Nephron (organoid): ENCODE results near the gene MDM2.

ENCODE experiments used
- H3K27ac Mint-ChIP-seq, 3 experiments: 2 replicates each; pipeline ENCODE4 v1.8.0; 2020; ENCODE audit warnings: mixed read lengths in 3 of 3, mild to moderate bottlenecking in 2 of 3, moderate library complexity in 1 of 3
- H3K27me3 Mint-ChIP-seq: 2 replicates; pipeline ENCODE4 v1.8.0; 2021; ENCODE audit warnings: low read depth, mild to moderate bottlenecking, moderate library complexity, mixed read lengths
- H3K36me3 Mint-ChIP-seq: 2 replicates; pipeline ENCODE4 v1.8.0; 2020; ENCODE audit warnings: low read depth, mixed read lengths
- H3K4me1 Mint-ChIP-seq: 2 replicates; pipeline ENCODE4 v1.8.0; 2020; ENCODE audit warnings: mixed read lengths
- H3K4me3 Mint-ChIP-seq, 3 experiments: 2 replicates each; pipeline ENCODE4 v1.8.0; 2020; ENCODE audit warnings: mild to moderate bottlenecking in 3 of 3, mixed read lengths in 3 of 3, moderate library complexity in 2 of 3
- H3K9me3 Mint-ChIP-seq: 2 replicates; pipeline ENCODE4 v1.8.0; 2020; ENCODE audit warnings: mixed read lengths
- CTCF ChIP-seq, 3 experiments: fragments of 200-600 bp; sonication (generic); IDR thresholded peaks; one replicate each; pipeline ENCODE4 v1.5.0; 2021; ENCODE audit warnings: antibody characterized with exemption in 3 of 3; ENCODE audit not compliant: unreplicated experiment in 3 of 3

MDM2 gene

GRCh38 chr12:68779280-68779679, 28.7 kb upstream of the MDM2 start:
- TF ChIP-seq CTCF (IDR thresholded peaks at IDR 0.05; ENCODE audit: unreplicated experiment in 3 of 3): no peak
- H3K4me3 Mint-ChIP-seq: no peak overlapping the region
- H3K27ac Mint-ChIP-seq: no peak overlapping the region
- H3K9me3 Mint-ChIP-seq: no peaks in the 10 kb centered on the region
- H3K4me1 Mint-ChIP-seq: no peaks in the 10 kb centered on the region
- no peaks in the 10 kb centered on the region for H3K27me3 Mint-ChIP-seq
- no peaks in the 10 kb centered on the region for H3K36me3 Mint-ChIP-seq

GRCh38 chr12:68780731-68781130, 27.2 kb upstream of the MDM2 start:
- no peaks in the 10 kb centered on the region for H3K27me3 Mint-ChIP-seq
- no peaks in the 10 kb centered on the region for H3K9me3 Mint-ChIP-seq
- TF ChIP-seq CTCF (IDR thresholded peaks at IDR 0.05; ENCODE audit: unreplicated experiment in 3 of 3): no peak
- no peaks in the 10 kb centered on the region for H3K4me1 Mint-ChIP-seq
- no peak overlapping the region for H3K27ac Mint-ChIP-seq
- no peaks in the 10 kb centered on the region for H3K36me3 Mint-ChIP-seq
- H3K4me3 Mint-ChIP-seq: no peak overlapping the region

- no peaks in the 10 kb centered on the region for H3K36me3 Mint-ChIP-seq
- no peak for TF ChIP-seq CTCF (IDR thresholded peaks at IDR 0.05; ENCODE audit: unreplicated experiment in 3 of 3)
- H3K27me3 Mint-ChIP-seq: no peaks in the 10 kb centered on the region
- no peaks in the 10 kb centered on the region for H3K9me3 Mint-ChIP-seq
- H3K4me1 Mint-ChIP-seq: no peaks in the 10 kb centered on the region
- no peak overlapping the region for H3K4me3 Mint-ChIP-seq
- no peak overlapping the region for H3K27ac Mint-ChIP-seq
Measured at GRCh38 chr12:68781728-68782127, 26.2 kb upstream of the MDM2 start.

- no peak for TF ChIP-seq CTCF (IDR thresholded peaks at IDR 0.05; ENCODE audit: unreplicated experiment in 3 of 3)
- H3K4me3 Mint-ChIP-seq: no peak overlapping the region
- H3K27me3 Mint-ChIP-seq: no peaks in the 10 kb centered on the region
- H3K9me3 Mint-ChIP-seq: no peaks in the 10 kb centered on the region
- no peak overlapping the region for H3K27ac Mint-ChIP-seq
- no peaks in the 10 kb centered on the region for H3K4me1 Mint-ChIP-seq
- no peaks in the 10 kb centered on the region for H3K36me3 Mint-ChIP-seq
Measured at GRCh38 chr12:68784015-68784414, 24.0 kb upstream of the MDM2 start.

- H3K27ac Mint-ChIP-seq: no peak overlapping the region
- H3K4me3 Mint-ChIP-seq: no peak overlapping the region
- no peaks in the 10 kb centered on the region for H3K9me3 Mint-ChIP-seq
- TF ChIP-seq CTCF (IDR thresholded peaks at IDR 0.05; ENCODE audit: unreplicated experiment in 3 of 3): no peak
- no peaks in the 10 kb centered on the region for H3K27me3 Mint-ChIP-seq
- no peaks in the 10 kb centered on the region for H3K4me1 Mint-ChIP-seq
- H3K36me3 Mint-ChIP-seq: no peaks in the 10 kb centered on the region
Measured at GRCh38 chr12:68785358-68785757, 22.6 kb upstream of the MDM2 start.

- H3K36me3 Mint-ChIP-seq: no peaks in the 10 kb centered on the region
- no peak overlapping the region for H3K4me3 Mint-ChIP-seq
- H3K9me3 Mint-ChIP-seq: no peaks in the 10 kb centered on the region
- no peaks in the 10 kb centered on the region for H3K4me1 Mint-ChIP-seq
- no peaks in the 10 kb centered on the region for H3K27me3 Mint-ChIP-seq
- TF ChIP-seq CTCF (IDR thresholded peaks at IDR 0.05; ENCODE audit: unreplicated experiment in 3 of 3): no peak
- no peak overlapping the region for H3K27ac Mint-ChIP-seq
Measured at GRCh38 chr12:68785823-68786222, 22.2 kb upstream of the MDM2 start.
